C4-2B (cell line): ENCODE measurements around the gene ZNF146.
A peak's percentile ranks its signal among the peaks of the same experiment; 100 is the strongest.

Experiments used
- H3K27ac ChIP-seq: fragments of 450-650 bp; 2 replicates; pipeline ENCODE4 v1.5.1; 2017
- ZFX ChIP-seq: fragments of 450-650 bp; IDR thresholded peaks from 2 replicates; pipeline ENCODE4 v1.6.1; 2017
- TF ChIP-seq, protein P1 (sequence below): fragments of 450-650 bp; conservative IDR thresholded peaks from 2 replicates; pipeline ENCODE4 v1.5.1; 2017; ENCODE audit warnings: mild to moderate bottlenecking

Gene ZNF146

DNA sequence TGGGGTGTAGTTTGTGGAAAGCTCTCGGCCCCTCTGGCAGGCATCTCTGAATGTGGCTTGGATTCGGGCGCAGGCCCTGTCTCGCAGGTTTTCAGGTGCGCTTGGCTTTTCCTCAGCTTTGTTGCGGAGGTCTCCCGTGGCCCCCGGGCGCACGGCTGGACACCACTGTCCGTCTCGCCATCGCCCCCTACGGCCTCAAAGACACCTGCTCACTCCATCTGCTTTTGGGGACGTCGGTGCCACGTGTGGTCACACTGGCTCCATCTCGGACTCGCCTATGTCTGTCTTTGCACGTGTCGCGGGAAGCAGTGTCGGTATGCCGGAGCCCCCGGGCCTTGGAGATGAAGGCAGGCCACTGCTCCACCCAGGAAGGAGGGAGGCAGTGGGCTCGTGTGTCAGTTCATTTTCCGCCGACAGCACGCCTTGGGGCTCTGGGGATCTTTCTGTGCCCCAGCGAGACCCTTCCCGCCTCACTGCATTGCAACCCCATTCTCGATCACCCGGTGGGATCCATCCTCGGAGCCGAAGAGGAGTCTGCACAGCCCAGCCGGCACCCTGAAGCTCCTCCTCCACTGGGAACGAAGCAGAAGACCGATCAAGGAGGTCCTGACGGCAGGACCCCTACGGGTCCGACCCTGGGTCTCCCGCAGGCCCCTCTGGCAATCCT lies 42.1 kb downstream of the ZNF146 start:
- H3K27ac ChIP-seq = 0 out of 2 replicates have a peak overlapping the region, but pooled peaks have one; percentile 19
- no peak for TF ChIP-seq ZFX
- TF ChIP-seq, protein P1, sequence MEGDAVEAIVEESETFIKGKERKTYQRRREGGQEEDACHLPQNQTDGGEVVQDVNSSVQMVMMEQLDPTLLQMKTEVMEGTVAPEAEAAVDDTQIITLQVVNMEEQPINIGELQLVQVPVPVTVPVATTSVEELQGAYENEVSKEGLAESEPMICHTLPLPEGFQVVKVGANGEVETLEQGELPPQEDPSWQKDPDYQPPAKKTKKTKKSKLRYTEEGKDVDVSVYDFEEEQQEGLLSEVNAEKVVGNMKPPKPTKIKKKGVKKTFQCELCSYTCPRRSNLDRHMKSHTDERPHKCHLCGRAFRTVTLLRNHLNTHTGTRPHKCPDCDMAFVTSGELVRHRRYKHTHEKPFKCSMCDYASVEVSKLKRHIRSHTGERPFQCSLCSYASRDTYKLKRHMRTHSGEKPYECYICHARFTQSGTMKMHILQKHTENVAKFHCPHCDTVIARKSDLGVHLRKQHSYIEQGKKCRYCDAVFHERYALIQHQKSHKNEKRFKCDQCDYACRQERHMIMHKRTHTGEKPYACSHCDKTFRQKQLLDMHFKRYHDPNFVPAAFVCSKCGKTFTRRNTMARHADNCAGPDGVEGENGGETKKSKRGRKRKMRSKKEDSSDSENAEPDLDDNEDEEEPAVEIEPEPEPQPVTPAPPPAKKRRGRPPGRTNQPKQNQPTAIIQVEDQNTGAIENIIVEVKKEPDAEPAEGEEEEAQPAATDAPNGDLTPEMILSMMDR = no peak

DNA sequence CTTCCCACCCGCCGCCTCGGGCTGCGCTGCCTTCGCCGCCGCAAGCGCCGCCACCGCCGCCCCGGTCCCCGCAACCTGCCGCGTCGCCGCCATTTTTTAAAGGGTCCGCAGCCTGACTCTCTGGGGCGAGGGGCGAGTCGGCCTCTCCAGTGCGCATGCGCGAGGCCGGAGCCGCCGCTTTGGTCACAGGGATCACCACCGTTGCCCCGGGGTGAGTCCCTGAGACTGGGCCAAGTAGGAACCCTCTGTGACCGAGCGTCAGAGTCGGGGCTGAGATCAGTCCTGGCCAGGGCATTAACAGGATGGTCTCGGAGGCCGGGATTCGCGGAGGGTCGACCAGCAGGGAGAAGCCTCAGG lies 42.6 kb downstream of the ZNF146 start:
- TF ChIP-seq, protein P1 = no peak
- TF ChIP-seq ZFX = no peak
- 0 out of 2 replicates have a peak overlapping the region, but pooled peaks have one; percentile 19 for H3K27ac ChIP-seq

DNA sequence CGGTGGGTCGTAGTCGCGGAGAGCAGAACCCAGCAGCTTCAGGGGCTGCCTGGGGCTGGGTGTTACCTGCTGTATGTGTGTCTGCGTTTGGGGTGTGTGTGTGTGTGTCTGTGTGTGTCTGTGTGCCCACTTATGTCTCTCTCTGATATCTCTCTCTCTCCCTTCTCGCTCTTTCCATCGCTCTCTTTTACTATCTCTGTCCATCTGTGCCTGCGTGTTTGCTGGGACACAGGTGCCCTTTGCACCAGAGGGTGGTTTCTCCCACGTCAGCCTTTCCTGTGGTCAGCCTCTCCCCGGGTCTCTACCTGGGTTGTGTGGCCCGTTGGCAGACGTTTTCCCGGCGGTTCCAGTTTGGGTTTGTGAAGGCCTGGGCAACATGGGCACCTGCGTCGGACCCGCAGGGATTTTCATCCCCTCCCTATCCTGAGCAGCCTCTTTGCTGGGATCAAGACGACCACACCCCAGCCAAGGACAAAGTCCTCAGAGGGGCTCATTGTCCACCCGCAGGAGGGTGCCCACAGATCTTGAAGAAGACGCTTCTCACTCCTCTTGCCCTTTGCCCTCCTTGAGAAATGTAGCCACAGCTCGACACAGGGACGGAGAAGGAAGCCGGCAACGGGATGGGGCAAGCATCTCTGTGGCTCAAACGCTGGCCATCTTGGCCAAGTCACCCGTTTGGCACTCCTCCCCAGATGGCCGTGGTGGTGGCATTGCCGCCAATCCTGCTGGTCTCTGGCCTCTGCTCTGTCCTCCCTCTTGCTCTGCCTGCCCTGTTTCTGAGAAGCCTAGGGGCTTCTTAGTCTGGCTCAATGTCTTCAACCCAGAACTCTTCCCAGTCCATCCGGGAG lies 43.3 kb downstream of the ZNF146 start:
- TF ChIP-seq ZFX = no peak
- TF ChIP-seq, protein P1 = no peak
- H3K27ac ChIP-seq = no peak overlapping the region

DNA sequence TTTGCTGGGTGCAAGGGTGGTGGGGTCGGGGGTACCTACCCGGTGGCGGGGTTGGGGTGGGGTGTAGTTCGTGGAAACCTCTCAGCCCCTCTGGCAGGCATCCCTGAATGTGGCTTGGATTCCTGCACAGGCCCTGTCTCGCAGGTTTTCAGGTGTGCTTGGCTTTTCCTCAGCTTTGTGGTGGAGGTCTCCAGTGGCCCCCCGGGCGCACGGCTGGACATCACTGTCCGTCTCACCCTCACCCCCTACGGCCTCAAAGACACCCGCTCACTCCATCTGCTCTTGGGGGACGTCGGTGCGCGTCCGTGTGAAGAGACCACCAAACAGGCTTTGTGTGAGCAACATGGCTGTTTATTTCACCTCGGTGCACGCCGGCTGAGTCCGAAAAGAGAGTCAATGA lies 44.3 kb downstream of the ZNF146 start:
- TF ChIP-seq ZFX = no peak
- TF ChIP-seq, protein P1 = no peak
- no peak overlapping the region for H3K27ac ChIP-seq

DNA sequence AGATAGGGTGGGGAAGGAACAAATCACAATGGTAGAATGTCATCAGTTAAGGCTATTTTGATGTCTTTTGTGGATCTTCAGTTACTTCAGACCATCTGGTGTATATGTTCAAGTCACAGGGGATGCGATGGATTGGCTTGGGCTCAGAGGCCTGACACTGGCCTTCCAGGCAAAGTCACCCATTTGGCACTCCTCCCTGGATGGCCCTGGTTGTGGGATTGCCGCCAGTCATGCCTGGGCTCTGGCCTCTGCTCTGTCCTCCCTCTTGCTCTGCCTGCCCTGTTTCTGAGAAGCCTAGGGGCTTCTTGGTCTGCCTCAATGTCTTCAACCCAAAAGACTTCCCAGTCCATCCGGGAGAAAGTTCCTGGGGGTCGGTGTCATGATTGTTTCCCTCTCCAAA lies 50.2 kb downstream of the ZNF146 start:
- TF ChIP-seq ZFX = no peak
- TF ChIP-seq, protein P1 = no peak
- H3K27ac ChIP-seq = no peak overlapping the region

DNA sequence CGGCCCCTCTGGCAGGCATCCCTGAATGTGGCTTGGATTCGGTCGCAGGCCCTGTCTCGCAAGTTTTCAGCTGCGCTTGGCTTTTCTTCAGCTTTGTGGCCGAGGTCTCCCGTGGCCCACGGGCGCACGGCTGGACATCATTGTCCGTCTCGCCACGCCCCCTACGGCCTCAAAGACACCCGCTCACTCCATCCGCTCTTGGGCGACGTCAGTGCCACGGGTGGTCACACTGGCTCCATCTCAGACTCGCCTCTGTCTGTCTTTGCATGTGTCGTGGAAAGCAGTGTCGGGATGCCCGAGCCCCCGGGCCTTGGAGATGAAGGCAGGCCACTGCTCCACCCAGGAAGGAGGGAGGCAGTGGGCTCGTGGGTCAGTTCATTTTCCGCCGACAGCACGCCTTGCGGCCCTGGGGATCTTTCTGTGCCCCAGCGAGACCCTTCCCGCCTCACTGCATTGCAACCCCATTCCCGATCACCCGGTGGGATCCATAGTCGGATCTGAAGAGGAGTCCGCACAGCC lies 51.0 kb downstream of the ZNF146 start:
- TF ChIP-seq, protein P1 = no peak
- no peak for TF ChIP-seq ZFX
- H3K27ac ChIP-seq = no peak overlapping the region

DNA sequence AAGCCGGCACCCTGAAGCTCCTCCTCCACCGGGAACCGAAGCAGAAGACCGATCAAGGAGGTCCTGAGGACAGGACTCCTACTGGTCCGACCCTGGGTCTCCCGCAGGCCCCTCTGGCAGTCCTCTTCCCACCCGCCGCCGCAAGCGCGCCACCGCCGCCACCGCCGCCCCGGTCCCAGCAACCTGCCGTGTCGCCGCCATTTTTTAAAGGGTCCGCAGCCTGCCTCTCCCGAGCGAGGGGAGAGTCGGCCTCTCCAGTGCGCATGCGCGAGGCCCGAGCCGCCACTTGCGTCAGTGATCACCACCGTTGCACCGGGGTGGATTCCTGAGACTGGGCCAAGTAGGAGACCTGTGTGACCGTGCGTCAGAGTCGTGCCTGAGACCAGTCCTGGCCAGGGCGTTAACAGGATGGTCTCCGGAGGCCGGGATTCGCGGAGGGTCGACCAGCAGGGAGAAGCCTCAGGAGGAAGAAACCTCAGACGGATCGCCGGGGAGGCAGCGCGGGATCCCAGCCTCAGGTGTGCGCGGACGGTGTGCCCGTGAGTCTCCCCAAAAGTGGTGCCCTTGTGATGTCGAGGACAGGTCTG lies 51.6 kb downstream of the ZNF146 start:
- H3K27ac ChIP-seq = no peak overlapping the region
- no peak for TF ChIP-seq ZFX
- TF ChIP-seq, protein P1 = no peak
